ENCODE results near the gene MPV17L2. TPM values are rescaled to one million over a fixed set of nuclear protein-coding genes. Genes with fewer than 3 reads are reported as not detected.

Gene MPV17L2
- total and polyA plus RNA-seq, 2 experiments from 2014 or later, result 38.7 to 81.3 TPM

DNA sequence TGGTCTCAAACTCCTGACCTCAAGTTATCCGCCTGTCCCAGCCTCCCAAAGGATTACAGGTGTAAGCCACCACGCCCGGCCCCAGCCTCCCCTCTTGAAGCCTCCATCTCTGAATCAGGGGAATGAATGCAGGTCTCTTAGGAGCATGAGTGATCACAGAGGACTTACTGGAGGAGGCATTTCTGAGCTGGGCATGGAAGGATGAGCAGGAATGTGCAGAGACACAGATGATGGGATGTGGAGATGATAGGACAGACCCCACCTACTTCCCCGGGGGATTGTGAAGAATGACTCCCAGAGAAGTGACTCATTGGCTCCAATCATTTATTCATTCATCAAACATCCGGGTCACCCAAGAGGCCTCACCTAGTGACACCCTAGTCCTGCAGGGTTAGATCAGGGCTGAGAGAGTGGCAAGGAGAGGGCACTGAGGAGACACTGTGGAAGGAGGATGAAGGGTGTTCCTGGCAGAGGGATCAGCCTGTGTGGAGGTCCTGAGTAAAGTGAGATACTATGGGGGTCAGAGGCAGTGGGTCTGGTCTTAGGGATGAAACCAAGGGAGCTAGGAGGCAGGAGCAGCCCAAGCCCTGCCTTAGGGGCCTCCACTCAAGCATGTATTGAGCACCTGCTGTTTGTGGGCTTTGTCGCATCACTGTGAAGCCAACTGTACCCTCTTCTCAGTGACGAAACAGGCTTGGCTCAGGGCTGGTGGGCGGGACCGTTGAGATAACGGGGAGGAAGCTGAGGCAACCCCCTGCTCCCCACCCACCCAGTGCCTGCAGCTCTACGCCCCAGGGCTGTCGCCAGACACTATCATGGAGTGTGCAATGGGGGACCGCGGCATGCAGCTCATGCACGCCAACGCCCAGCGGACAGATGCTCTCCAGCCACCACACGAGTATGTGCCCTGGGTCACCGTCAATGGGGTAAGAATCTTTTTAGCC is 16.4 kb upstream of the MPV17L2 start:
- H3K27me3 ChIP-seq (ENCODE audit: insufficient read depth), result peaks cover 12% of the 10 kb centered on the region
- H4K20me1 ChIP-seq (replicated peaks; ENCODE audit: insufficient read depth), result no peaks in the 10 kb centered on the region
- no peak overlapping the region for H3K4me2 ChIP-seq
- H2AFZ ChIP-seq, result no peak overlapping the region
- no peaks in the 10 kb centered on the region for H3K79me2 ChIP-seq (replicated peaks; ENCODE audit: insufficient read depth)
- Mint-ChIP-seq H3K27me3 (ENCODE audit: insufficient read depth, low read depth, poor library complexity) (peaks cover 16% of the 10 kb centered on the region), H3K27ac (no peak overlapping the region), H3K4me3 (no peak overlapping the region), H3K9me3 (no peaks in the 10 kb centered on the region), H3K4me1 (peaks cover 6% of the 10 kb centered on the region), H3K36me3 (ENCODE audit: low read depth) (peaks cover 5% of the 10 kb centered on the region; the same call in 2 of the 3 replicates)
- DNase-seq (ENCODE audit: low spot score), result no peak
- no peak overlapping the region for H3K4me3 ChIP-seq
- H3K4me1 ChIP-seq (ENCODE audit: insufficient read depth), result peaks cover 4% of the 10 kb centered on the region
- ATAC-seq, result no peak
- H3K9me2 ChIP-seq (ENCODE audit: insufficient read depth), result no peaks in the 10 kb centered on the region
- TF ChIP-seq POLR2AphosphoS5 (IDR thresholded peaks at IDR 0.05; ENCODE audit: low read depth), result no peak
- TF ChIP-seq NANOG (IDR thresholded peaks at IDR 0.05; ENCODE audit: borderline replicate concordance), result no peak
- no peak for TF ChIP-seq JUNB (IDR thresholded peaks at IDR 0.05; ENCODE audit: unreplicated experiment)
- TF ChIP-seq, protein P1, sequence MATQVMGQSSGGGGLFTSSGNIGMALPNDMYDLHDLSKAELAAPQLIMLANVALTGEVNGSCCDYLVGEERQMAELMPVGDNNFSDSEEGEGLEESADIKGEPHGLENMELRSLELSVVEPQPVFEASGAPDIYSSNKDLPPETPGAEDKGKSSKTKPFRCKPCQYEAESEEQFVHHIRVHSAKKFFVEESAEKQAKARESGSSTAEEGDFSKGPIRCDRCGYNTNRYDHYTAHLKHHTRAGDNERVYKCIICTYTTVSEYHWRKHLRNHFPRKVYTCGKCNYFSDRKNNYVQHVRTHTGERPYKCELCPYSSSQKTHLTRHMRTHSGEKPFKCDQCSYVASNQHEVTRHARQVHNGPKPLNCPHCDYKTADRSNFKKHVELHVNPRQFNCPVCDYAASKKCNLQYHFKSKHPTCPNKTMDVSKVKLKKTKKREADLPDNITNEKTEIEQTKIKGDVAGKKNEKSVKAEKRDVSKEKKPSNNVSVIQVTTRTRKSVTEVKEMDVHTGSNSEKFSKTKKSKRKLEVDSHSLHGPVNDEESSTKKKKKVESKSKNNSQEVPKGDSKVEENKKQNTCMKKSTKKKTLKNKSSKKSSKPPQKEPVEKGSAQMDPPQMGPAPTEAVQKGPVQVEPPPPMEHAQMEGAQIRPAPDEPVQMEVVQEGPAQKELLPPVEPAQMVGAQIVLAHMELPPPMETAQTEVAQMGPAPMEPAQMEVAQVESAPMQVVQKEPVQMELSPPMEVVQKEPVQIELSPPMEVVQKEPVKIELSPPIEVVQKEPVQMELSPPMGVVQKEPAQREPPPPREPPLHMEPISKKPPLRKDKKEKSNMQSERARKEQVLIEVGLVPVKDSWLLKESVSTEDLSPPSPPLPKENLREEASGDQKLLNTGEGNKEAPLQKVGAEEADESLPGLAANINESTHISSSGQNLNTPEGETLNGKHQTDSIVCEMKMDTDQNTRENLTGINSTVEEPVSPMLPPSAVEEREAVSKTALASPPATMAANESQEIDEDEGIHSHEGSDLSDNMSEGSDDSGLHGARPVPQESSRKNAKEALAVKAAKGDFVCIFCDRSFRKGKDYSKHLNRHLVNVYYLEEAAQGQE (IDR thresholded peaks at IDR 0.05; ENCODE audit: unreplicated experiment), result no peak
- no peak for TF ChIP-seq STAT1 (IDR thresholded peaks at IDR 0.05; ENCODE audit: unreplicated experiment)
- TF ChIP-seq ZNF331 (CRISPR knock-in tag; IDR thresholded peaks at IDR 0.05; ENCODE audit: low read depth), result no peak
- TF ChIP-seq, protein P2, sequence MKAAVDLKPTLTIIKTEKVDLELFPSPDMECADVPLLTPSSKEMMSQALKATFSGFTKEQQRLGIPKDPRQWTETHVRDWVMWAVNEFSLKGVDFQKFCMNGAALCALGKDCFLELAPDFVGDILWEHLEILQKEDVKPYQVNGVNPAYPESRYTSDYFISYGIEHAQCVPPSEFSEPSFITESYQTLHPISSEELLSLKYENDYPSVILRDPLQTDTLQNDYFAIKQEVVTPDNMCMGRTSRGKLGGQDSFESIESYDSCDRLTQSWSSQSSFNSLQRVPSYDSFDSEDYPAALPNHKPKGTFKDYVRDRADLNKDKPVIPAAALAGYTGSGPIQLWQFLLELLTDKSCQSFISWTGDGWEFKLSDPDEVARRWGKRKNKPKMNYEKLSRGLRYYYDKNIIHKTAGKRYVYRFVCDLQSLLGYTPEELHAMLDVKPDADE (IDR thresholded peaks at IDR 0.05), result no peak
- TF ChIP-seq, protein P3, sequence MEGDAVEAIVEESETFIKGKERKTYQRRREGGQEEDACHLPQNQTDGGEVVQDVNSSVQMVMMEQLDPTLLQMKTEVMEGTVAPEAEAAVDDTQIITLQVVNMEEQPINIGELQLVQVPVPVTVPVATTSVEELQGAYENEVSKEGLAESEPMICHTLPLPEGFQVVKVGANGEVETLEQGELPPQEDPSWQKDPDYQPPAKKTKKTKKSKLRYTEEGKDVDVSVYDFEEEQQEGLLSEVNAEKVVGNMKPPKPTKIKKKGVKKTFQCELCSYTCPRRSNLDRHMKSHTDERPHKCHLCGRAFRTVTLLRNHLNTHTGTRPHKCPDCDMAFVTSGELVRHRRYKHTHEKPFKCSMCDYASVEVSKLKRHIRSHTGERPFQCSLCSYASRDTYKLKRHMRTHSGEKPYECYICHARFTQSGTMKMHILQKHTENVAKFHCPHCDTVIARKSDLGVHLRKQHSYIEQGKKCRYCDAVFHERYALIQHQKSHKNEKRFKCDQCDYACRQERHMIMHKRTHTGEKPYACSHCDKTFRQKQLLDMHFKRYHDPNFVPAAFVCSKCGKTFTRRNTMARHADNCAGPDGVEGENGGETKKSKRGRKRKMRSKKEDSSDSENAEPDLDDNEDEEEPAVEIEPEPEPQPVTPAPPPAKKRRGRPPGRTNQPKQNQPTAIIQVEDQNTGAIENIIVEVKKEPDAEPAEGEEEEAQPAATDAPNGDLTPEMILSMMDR (conservative IDR thresholded peaks at IDR 0.05; ENCODE audit: low read depth in 2 of 2), result no peak
- TF ChIP-seq ZNF114 (CRISPR knock-in tag; IDR thresholded peaks at IDR 0.05), result no peak
- TF ChIP-seq, protein P4, sequence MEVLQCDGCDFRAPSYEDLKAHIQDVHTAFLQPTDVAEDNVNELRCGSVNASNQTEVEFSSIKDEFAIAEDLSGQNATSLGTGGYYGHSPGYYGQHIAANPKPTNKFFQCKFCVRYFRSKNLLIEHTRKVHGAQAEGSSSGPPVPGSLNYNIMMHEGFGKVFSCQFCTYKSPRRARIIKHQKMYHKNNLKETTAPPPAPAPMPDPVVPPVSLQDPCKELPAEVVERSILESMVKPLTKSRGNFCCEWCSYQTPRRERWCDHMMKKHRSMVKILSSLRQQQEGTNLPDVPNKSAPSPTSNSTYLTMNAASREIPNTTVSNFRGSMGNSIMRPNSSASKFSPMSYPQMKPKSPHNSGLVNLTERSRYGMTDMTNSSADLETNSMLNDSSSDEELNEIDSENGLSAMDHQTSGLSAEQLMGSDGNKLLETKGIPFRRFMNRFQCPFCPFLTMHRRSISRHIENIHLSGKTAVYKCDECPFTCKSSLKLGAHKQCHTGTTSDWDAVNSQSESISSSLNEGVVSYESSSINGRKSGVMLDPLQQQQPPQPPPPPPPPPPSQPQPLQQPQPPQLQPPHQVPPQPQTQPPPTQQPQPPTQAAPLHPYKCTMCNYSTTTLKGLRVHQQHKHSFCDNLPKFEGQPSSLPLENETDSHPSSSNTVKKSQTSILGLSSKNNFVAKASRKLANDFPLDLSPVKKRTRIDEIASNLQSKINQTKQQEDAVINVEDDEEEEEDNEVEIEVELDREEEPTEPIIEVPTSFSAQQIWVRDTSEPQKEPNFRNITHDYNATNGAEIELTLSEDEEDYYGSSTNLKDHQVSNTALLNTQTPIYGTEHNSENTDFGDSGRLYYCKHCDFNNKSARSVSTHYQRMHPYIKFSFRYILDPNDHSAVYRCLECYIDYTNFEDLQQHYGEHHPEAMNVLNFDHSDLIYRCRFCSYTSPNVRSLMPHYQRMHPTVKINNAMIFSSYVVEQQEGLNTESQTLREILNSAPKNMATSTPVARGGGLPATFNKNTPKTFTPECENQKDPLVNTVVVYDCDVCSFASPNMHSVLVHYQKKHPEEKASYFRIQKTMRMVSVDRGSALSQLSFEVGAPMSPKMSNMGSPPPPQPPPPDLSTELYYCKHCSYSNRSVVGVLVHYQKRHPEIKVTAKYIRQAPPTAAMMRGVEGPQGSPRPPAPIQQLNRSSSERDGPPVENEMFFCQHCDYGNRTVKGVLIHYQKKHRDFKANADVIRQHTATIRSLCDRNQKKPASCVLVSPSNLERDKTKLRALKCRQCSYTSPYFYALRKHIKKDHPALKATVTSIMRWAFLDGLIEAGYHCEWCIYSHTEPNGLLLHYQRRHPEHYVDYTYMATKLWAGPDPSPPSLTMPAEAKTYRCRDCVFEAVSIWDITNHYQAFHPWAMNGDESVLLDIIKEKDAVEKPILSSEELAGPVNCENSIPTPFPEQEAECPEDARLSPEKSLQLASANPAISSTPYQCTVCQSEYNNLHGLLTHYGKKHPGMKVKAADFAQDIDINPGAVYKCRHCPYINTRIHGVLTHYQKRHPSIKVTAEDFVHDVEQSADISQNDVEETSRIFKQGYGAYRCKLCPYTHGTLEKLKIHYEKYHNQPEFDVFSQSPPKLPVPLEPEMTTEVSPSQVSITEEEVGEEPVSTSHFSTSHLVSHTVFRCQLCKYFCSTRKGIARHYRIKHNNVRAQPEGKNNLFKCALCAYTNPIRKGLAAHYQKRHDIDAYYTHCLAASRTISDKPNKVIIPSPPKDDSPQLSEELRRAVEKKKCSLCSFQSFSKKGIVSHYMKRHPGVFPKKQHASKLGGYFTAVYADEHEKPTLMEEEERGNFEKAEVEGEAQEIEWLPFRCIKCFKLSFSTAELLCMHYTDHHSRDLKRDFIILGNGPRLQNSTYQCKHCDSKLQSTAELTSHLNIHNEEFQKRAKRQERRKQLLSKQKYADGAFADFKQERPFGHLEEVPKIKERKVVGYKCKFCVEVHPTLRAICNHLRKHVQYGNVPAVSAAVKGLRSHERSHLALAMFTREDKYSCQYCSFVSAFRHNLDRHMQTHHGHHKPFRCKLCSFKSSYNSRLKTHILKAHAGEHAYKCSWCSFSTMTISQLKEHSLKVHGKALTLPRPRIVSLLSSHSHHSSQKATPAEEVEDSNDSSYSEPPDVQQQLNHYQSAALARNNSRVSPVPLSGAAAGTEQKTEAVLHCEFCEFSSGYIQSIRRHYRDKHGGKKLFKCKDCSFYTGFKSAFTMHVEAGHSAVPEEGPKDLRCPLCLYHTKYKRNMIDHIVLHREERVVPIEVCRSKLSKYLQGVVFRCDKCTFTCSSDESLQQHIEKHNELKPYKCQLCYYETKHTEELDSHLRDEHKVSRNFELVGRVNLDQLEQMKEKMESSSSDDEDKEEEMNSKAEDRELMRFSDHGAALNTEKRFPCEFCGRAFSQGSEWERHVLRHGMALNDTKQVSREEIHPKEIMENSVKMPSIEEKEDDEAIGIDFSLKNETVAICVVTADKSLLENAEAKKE (CRISPR knock-in tag; IDR thresholded peaks at IDR 0.05), result no peak
- TF ChIP-seq CREB1 (CRISPR knock-in tag; IDR thresholded peaks at IDR 0.05; ENCODE audit: low read depth), result no peak
- no peak overlapping the region for H3K27ac ChIP-seq (ENCODE audit: low read depth)
- H3F3A ChIP-seq (replicated peaks; ENCODE audit: low read depth), result peaks cover 5% of the 10 kb centered on the region
- no peaks in the 10 kb centered on the region for H3K36me3 ChIP-seq (ENCODE audit: insufficient read depth)

Data from GM23338 (cell line).